ENCODE data around the gene NPHP4.

- TF ChIP-seq JUND (IDR thresholded peaks at IDR 0.05), result no peak
- TF ChIP-seq EZH2 (IDR thresholded peaks at IDR 0.05), result no peak
- no peak for TF ChIP-seq ZNF274 (IDR thresholded peaks at IDR 0.05; ENCODE audit: low read depth, low read length)
- no peak for TF ChIP-seq CTCF (IDR thresholded peaks at IDR 0.05 in 2 of 3, conservative IDR thresholded peaks at IDR 0.05 in 1 of 3; ENCODE audit: borderline replicate concordance in 1 of 3, insufficient read depth in 1 of 3, low read depth in 2 of 3, low read length in 2 of 3)
- no peak for TF ChIP-seq RAD21 (IDR thresholded peaks at IDR 0.05; ENCODE audit: low read depth)
- no peak for TF ChIP-seq POLR2A (IDR thresholded peaks at IDR 0.05; ENCODE audit: borderline replicate concordance, extremely low read depth, insufficient read depth, insufficient read length)
- TF ChIP-seq EZH2phosphoT487 (IDR thresholded peaks at IDR 0.05; ENCODE audit: borderline replicate concordance), result no peak
Observed at GRCh38 chr1:5950994-5951785, 41.0 kb downstream of the NPHP4 start.
